Activated CD4-positive, CD25-positive, alpha-beta regulatory T cell treated with anti-CD3 and anti-CD28 coated beads, Interleukin-2, amount 50 U/mL, for 72 hours (primary cell): ENCODE data around the gene KLF7.

Experiments used
- DNase-seq: peaks from one replicate; pipeline ENCODE4 v3.0.0; 2021

Gene KLF7

GRCh38 chr2:207122651-207123334 is 43.0 kb downstream of the KLF7 start:
- no peak for DNase-seq

- DNase-seq: no peak
Measured at GRCh38 chr2:207121784-207122183, 44.0 kb downstream of the KLF7 start.

- no peak for DNase-seq
Measured at GRCh38 chr2:207119048-207119447, 46.7 kb downstream of the KLF7 start.

GRCh38 chr2:207117668-207118067 is 48.1 kb downstream of the KLF7 start:
- no peak for DNase-seq

- no peak for DNase-seq
Measured at GRCh38 chr2:207115715-207116364, 49.9 kb downstream of the KLF7 start.

- no peak for DNase-seq
Measured at GRCh38 chr2:207113414-207113813, 52.3 kb downstream of the KLF7 start.

GRCh38 chr2:207112785-207113184 is 53.0 kb downstream of the KLF7 start:
- no peak for DNase-seq

GRCh38 chr2:207112383-207112782 is 53.4 kb downstream of the KLF7 start:
- no peak for DNase-seq

GRCh38 chr2:207111757-207112156 is 54.0 kb downstream of the KLF7 start:
- no peak for DNase-seq

- DNase-seq: no peak
Measured at GRCh38 chr2:207110715-207111114, 55.0 kb downstream of the KLF7 start.

GRCh38 chr2:207110310-207110709 is 55.4 kb downstream of the KLF7 start:
- no peak for DNase-seq

- DNase-seq: no peak
Measured at GRCh38 chr2:207109768-207110167, 56.0 kb downstream of the KLF7 start.

- DNase-seq: no peak
Measured at GRCh38 chr2:207108440-207108839, 57.3 kb downstream of the KLF7 start.

GRCh38 chr2:207107551-207107950 is 58.2 kb downstream of the KLF7 start:
- DNase-seq: no peak

- DNase-seq: no peak
Measured at GRCh38 chr2:207107131-207107530, 58.6 kb downstream of the KLF7 start.

- DNase-seq: no peak
Measured at GRCh38 chr2:207103132-207103531, 62.6 kb downstream of the KLF7 start.

GRCh38 chr2:207101984-207102383 is 63.8 kb downstream of the KLF7 start:
- no peak for DNase-seq

GRCh38 chr2:207097278-207097677 is 68.5 kb downstream of the KLF7 start:
- DNase-seq: no peak

- no peak for DNase-seq
Measured at GRCh38 chr2:207095963-207096362, 69.8 kb downstream of the KLF7 start.

GRCh38 chr2:207093234-207093633 is 72.5 kb downstream of the KLF7 start:
- no peak for DNase-seq

- DNase-seq: no peak
Measured at GRCh38 chr2:207092818-207093217, 72.9 kb downstream of the KLF7 start.

- no peak for DNase-seq
Measured at GRCh38 chr2:207091928-207092327, 73.8 kb downstream of the KLF7 start.

GRCh38 chr2:207091176-207091575 is 74.6 kb downstream of the KLF7 start:
- no peak for DNase-seq

GRCh38 chr2:207090389-207090788 is 75.4 kb downstream of the KLF7 start:
- DNase-seq: no peak

- no peak for DNase-seq
Measured at GRCh38 chr2:207088839-207089238, 76.9 kb downstream of the KLF7 start.
